HG02938 (cell line): ENCODE results near the gene NFATC1.

ENCODE experiments used
- ATAC-seq: cut with Tn5 transposase; IDR thresholded peaks from one replicate; pipeline ENCODE4 v1.9.1; 2021; ENCODE audit warnings: mild to moderate bottlenecking, moderate library complexity; ENCODE audit not compliant: unreplicated experiment

NFATC1 gene

GRCh38 chr18:79484661-79485621 lies 89.2 kb downstream of the NFATC1 start:
- no peak for ATAC-seq

GRCh38 chr18:79485788-79486355 lies 90.1 kb downstream of the NFATC1 start:
- no peak for ATAC-seq

- no peak for ATAC-seq
Measured at GRCh38 chr18:79486356-79487182, 90.8 kb downstream of the NFATC1 start.

GRCh38 chr18:79487183-79487800 lies 91.6 kb downstream of the NFATC1 start:
- no peak for ATAC-seq

- ATAC-seq = no peak
Measured at GRCh38 chr18:79487801-79488201, 92.1 kb downstream of the NFATC1 start.

- no peak for ATAC-seq
Measured at GRCh38 chr18:79488311-79489050, 92.8 kb downstream of the NFATC1 start.

GRCh38 chr18:79489051-79489898 lies 93.5 kb downstream of the NFATC1 start:
- ATAC-seq = no peak

- ATAC-seq = no peak
Measured at GRCh38 chr18:79489899-79490625, 94.3 kb downstream of the NFATC1 start.

GRCh38 chr18:79490626-79491041 lies 94.9 kb downstream of the NFATC1 start:
- ATAC-seq = no peak

- no peak for ATAC-seq
Measured at GRCh38 chr18:79491081-79491551, 95.4 kb downstream of the NFATC1 start.

- no peak for ATAC-seq
Measured at GRCh38 chr18:79493211-79493800, 97.6 kb downstream of the NFATC1 start.

- no peak for ATAC-seq
Measured at GRCh38 chr18:79493801-79494211, 98.1 kb downstream of the NFATC1 start.

GRCh38 chr18:79494936-79495335 lies 99.2 kb downstream of the NFATC1 start:
- no peak for ATAC-seq

GRCh38 chr18:79495591-79496071 lies 99.9 kb downstream of the NFATC1 start:
- no peak for ATAC-seq

GRCh38 chr18:79496237-79496977 lies 100.7 kb downstream of the NFATC1 start:
- no peak for ATAC-seq

GRCh38 chr18:79496978-79497637 lies 101.4 kb downstream of the NFATC1 start:
- ATAC-seq = no peak

- ATAC-seq = no peak
Measured at GRCh38 chr18:79497638-79498081, 101.9 kb downstream of the NFATC1 start.
